NCI-H526 (cell line): Measurements from ENCODE around the gene CASR.
A peak's percentile ranks its signal among the peaks of the same experiment; 100 is the strongest.

Source experiments
- DNase-seq, 2 experiments: peaks; one replicate each; lab custom pipeline; 2025; lab: John Stamatoyannopoulos, UW

Gene CASR

GRCh38 chr3:122258757-122259371, 75.4 kb downstream of the CASR start:
- DNase-seq = peak in 1 of 2 experiments; percentile 85

GRCh38 chr3:122260206-122260605, 76.7 kb downstream of the CASR start:
- no peak for DNase-seq

DNA sequence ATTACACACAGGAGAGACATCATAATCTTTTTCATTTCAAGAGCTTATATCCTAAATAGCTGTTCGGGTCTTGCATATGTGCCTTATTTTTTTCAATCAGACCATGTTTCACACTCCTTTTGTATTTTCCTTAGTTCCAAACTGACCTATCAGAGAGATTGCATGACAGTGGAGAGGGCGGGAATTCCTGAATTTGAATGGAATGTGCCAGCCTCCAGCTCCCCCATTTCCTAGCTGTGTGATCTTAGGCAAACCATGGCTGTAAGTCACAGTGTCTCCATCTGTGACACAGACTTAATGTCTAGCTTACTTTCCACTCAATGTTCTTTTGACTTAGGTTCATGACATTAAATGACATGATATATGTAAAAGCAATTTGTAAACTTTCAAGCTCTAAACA, 79.6 kb downstream of the CASR start:
- no peak for DNase-seq

GRCh38 chr3:122263974-122264588, 80.6 kb downstream of the CASR start:
- DNase-seq = no peak

DNA sequence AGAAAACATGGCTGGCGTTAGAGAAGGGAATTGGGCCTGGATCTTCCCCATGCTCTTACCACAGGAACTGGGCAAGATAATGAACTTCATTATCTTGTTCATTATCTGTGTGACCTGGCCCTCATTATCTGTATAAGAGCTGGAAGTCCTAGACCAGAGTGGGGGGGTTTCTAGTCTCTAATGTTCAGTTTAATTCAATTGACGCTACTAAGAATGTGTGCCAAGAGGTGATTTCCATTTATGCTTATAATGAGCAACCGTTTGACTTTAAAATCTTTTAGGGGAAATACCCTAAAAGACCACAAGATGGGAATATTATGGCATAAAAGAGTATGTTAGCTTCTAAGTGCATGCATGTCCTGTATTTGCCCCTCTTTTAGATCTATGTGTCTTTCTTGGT, 82.5 kb downstream of the CASR start:
- DNase-seq = no peak

DNA sequence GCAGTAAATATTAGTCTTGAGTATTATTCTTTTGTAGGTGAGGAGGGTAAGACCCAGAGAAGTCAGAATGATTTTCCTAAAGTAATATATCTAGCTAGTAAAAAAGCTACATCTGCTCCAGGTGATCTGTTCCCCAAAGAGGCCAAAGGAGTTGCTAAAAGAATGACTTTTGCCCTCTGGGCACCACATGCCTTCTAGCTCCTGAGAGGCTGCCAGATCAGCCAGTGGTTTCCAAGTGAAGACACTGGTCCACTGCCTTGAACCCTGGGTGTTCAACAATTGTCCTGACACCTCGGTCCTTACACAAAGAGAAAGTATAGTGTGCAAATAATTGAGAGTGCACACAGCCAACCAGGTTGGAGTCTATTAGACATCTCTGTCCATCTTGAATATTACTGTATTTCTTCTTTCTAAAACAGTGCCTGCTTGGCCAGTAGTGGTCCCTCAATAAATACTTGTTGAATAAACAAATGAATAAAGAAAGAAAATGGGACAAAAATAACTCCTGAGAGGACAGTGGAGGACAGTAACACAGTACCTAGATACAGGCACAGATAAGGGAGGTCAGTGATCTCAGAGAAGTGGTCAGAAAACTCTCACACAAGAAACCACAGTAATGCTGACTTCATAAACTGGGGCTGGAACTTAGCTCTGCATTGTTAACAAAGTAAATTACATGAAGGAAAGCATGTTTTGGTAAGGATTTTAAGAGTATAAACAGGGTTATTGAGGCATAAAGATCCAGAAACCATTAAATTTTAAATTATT, 85.0 kb downstream of the CASR start:
- DNase-seq = no peak

DNA sequence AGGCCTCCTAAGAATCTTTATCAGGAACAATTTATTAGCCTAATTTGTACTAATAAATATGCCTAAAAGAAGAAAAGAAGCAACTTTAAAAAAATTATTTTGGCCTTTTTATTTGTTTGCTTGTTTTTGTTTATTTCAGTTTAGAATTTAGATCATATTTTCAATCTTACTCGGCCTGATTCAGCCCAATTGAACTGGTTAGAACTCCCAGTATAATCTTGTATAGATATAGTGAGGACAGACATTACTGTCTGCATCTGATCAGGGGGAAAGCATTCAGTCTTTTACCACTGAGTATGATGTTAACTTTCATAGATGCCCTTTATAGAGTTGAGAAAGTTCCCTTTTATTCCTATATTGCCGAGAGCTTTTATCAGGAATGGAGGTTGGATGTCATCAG, 85.6 kb downstream of the CASR start:
- DNase-seq = no peak

DNA sequence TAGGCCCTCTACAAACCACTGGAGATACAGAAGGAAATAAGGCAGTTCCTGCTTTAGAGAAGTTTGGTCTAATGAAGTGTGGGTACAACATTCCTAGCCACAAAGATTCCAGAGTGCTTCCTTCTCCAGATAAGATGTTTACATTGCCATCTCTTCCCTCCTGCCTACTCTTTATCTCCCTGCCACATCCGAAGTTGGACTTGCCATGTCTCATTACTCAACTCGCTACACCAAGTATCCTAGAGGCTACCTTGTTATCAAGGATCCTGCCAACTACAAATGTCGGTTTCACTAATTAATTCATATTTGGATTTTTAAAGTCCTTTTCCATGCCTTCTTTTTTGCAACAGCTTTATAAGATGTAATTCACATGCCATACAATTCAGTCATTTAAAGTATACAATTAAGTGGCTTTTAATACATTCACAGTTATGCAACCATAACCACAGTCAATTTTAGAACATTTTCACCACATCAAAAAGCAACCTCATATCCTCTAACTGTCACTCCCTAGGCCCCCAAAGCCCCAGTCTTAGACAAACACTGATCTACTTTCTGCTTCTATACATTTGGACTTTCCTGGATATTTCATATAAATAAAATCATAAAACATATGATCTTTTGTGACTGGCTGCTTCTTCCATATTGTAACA, 87.9 kb downstream of the CASR start:
- DNase-seq = no peak

DNA sequence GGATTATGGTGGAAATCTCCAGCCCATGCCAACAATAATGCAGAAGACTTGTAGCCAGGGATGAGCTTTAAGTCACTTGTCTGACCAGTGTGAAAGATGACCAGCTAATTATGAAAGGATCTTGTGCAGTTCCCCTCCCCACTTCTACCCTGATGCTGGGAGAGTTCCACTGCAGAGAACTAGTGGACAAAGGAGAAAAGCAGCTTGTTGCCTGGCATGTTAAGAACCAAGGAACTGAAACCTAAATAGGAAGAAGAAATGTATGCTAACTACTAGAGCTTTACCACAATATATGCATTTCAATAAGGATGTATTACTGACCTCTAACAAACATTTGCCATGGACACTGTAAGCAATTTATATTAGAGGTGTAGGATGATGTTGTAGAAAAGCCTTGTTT, 89.4 kb downstream of the CASR start:
- no peak for DNase-seq

GRCh38 chr3:122273498-122273897, 90.0 kb downstream of the CASR start:
- no peak for DNase-seq

DNA sequence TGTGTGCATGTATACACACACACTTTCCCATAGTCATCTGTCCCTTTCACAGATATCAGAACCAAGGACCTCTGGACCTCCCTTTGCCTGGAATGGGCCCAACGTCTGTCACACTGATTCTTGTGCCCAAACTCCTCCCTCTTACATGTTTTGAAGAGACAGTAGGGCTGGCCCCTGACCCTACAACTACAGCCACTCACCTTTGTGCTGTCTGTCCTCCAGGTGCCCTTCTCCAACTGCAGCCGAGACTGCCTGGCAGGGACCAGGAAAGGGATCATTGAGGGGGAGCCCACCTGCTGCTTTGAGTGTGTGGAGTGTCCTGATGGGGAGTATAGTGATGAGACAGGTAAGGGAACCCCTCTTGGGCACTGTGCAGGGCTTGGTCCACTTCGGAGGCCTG, 98.4 kb downstream of the CASR start:
- DNase-seq = no peak

GRCh38 chr3:122283796-122284445, 100.5 kb downstream of the CASR start:
- DNase-seq = no peak

DNA sequence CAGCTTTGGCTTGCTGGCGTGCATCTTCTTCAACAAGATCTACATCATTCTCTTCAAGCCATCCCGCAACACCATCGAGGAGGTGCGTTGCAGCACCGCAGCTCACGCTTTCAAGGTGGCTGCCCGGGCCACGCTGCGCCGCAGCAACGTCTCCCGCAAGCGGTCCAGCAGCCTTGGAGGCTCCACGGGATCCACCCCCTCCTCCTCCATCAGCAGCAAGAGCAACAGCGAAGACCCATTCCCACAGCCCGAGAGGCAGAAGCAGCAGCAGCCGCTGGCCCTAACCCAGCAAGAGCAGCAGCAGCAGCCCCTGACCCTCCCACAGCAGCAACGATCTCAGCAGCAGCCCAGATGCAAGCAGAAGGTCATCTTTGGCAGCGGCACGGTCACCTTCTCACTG, 101.0 kb downstream of the CASR start:
- DNase-seq = no peak

DNA sequence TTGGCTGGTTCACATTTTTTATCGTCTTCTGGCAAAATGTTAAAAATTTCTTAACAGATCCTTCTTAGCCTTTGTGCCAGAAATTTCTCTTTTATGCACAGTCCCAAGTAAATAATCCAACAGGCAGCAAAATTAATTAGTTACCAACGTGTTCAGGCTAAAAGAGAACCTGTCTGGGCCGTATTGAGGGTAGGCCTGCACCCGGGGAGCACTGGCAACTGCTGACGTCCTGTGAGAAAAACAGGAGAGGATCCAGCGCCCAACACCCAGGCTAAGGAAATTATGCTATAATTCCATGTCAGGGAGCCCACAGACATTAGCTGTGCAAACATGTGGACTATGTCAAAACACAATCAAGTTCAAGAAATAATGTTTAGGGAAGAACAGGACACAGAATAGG, 110.9 kb downstream of the CASR start:
- no peak for DNase-seq

DNA sequence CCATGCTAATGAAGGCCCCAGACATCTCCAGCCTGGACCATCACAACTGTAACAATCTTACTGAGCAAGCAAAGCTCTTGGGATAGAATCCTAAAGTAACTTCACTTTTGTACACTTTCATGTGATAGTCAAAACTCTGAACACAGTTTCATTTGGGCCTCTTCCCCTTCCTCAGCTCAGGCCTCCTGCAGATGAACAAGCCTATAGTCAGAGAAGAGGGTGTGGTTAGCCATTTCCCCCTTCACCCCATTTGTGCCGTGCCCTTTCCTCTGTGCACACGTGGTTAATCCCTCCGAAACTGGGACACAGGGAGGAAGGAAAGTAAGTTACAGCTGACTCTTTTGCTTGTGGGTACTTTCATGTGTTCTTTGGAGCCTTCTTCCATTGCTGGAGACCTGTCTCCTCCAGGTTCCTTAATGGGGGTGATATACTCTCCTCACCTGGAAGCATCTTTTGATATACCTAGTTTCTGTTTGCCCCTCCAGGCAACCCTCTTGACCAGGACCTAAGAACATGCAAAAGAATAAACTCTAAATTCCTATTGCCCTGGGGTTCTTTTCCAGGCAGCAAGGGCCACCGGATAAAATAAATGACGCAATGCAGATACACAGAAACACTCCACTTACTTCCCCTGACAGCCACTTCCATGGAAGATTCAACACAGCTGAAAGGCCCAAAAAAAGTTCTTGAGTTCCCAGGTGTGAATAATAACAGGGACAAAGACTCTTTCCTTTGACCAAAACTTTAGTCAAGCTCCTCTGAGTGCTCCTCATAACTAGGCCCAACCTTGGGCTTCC, 112.0 kb downstream of the CASR start:
- no peak for DNase-seq

DNA sequence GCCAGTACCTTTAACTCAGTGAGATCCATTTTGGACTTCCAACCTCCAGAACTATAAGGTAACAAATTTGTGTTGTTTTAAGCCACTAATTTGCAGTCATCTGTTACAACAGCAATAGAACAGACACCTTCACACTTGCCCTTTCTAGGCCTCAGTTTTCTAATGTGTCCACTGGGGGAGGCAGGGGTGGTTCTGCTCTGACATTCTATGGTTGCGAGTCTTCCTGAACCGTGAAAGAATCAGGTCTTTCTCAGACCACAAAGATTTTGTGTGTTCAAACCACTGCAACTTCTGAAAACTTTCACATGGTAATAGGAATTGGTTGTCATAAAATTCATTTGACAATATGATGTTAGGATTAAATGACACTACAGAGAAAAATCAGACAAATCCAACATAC, 114.8 kb downstream of the CASR start:
- DNase-seq = no peak

GRCh38 chr3:122299215-122299614, 115.7 kb downstream of the CASR start:
- no peak for DNase-seq

- peak; percentile 35 to 69 for DNase-seq
Measured at GRCh38 chr3:122299872-122300460, 116.5 kb downstream of the CASR start.

GRCh38 chr3:122301063-122301462, 117.6 kb downstream of the CASR start:
- DNase-seq = no peak

GRCh38 chr3:122305818-122306621, 122.6 kb downstream of the CASR start:
- DNase-seq = peak; percentile 4 to 41
